H9 (cell line): ENCODE data around the gene ELAVL1. TPM values are rescaled to one million over a fixed set of nuclear protein-coding genes. Genes with fewer than 3 reads are reported as not detected.

Experiments
- DNase-seq: peaks from one replicate; pipeline ENCODE4 v3.0.0-alpha.2; 2017
- H2AFZ ChIP-seq: one replicate; pipeline ENCODE4 v1.6.1; 2013; ENCODE audit warnings: mild to moderate bottlenecking, low read length, control low read depth, moderate library complexity
- H2AK5ac ChIP-seq: 2 replicates; pipeline ENCODE4 v1.6.1; 2013; ENCODE audit warnings: low read length, control low read depth, mixed read lengths; ENCODE audit not compliant: insufficient read length
- H2BK120ac ChIP-seq: one replicate; pipeline ENCODE4 v1.6.1; 2013; ENCODE audit warnings: low read depth, mild to moderate bottlenecking, low read length, control low read depth, inconsistent platforms; ENCODE audit not compliant: poor library complexity, severe bottlenecking
- H2BK12ac ChIP-seq: 2 replicates; pipeline ENCODE4 v1.6.1; 2013; ENCODE audit warnings: low read length, control low read depth, mixed read lengths, low read depth; ENCODE audit not compliant: insufficient read length
- H2BK15ac ChIP-seq: 2 replicates; pipeline ENCODE4 v1.6.1; 2013; ENCODE audit warnings: low read depth, low read length, control low read depth
- H2BK20ac ChIP-seq: one replicate; pipeline ENCODE4 v1.6.1; 2013; ENCODE audit warnings: low read depth, mild to moderate bottlenecking, low read length, control low read depth, inconsistent platforms; ENCODE audit not compliant: poor library complexity, severe bottlenecking
- H2BK5ac ChIP-seq: 2 replicates; pipeline ENCODE4 v1.6.1; 2013; ENCODE audit warnings: low read length, control low read depth, mixed read lengths; ENCODE audit not compliant: insufficient read length
- H3K14ac ChIP-seq: 2 replicates; pipeline ENCODE4 v1.6.1; 2013; ENCODE audit warnings: low read length, control low read depth; ENCODE audit not compliant: insufficient read depth
- H3K18ac ChIP-seq: 2 replicates; pipeline ENCODE4 v1.6.1; 2013; ENCODE audit warnings: low read depth, mild to moderate bottlenecking, mixed read lengths, low read length, control low read depth; ENCODE audit not compliant: insufficient read length
- H3K23ac ChIP-seq: 2 replicates; pipeline ENCODE4 v1.6.1; 2013; ENCODE audit warnings: low read length, control low read depth, mixed read lengths, low read depth; ENCODE audit not compliant: insufficient read length
- H3K23me2 ChIP-seq: 2 replicates; pipeline ENCODE4 v1.6.1; 2013; ENCODE audit warnings: low read depth, mild to moderate bottlenecking, mixed read lengths, low read length, control low read depth; ENCODE audit not compliant: insufficient read length, poor library complexity, severe bottlenecking
- H3K27ac ChIP-seq: 2 replicates; pipeline ENCODE4 v1.5.1; 2013; ENCODE audit warnings: low read length, control low read depth, mixed read lengths, low read depth; ENCODE audit not compliant: insufficient read length
- H3K27me3 ChIP-seq: 2 replicates; pipeline ENCODE4 v1.6.1; 2013; ENCODE audit warnings: low read length, control low read depth, inconsistent platforms; ENCODE audit not compliant: insufficient read depth
- H3K4ac ChIP-seq: 2 replicates; pipeline ENCODE4 v1.6.1; 2013; ENCODE audit warnings: low read depth, mild to moderate bottlenecking, control low read depth, inconsistent platforms, low read length, moderate library complexity
- H3K4me1 ChIP-seq: 2 replicates; pipeline ENCODE4 v1.6.1; 2013; ENCODE audit warnings: low read length, control low read depth, inconsistent platforms; ENCODE audit not compliant: insufficient read depth
- H3K4me2 ChIP-seq: 2 replicates; pipeline ENCODE4 v1.6.1; 2013; ENCODE audit warnings: low read length, control low read depth, mixed read lengths; ENCODE audit not compliant: insufficient read length, insufficient read depth
- H3K56ac ChIP-seq: 2 replicates; pipeline ENCODE4 v1.6.1; 2013; ENCODE audit warnings: low read depth, mild to moderate bottlenecking, mixed read lengths, low read length, control low read depth; ENCODE audit not compliant: insufficient read length
- H3K79me1 ChIP-seq: 2 replicates; pipeline ENCODE4 v1.6.1; 2013; ENCODE audit warnings: low read depth, mild to moderate bottlenecking, moderate library complexity, low read length, control low read depth, inconsistent platforms; ENCODE audit not compliant: insufficient read depth, poor library complexity, severe bottlenecking
- H3K79me2 ChIP-seq: 2 replicates; pipeline ENCODE4 v1.6.1; 2013; ENCODE audit warnings: low read length, control low read depth, inconsistent platforms; ENCODE audit not compliant: insufficient read depth
- H3K9ac ChIP-seq: 2 replicates; pipeline ENCODE4 v1.6.1; 2013; ENCODE audit warnings: low read length, control low read depth, mixed read lengths; ENCODE audit not compliant: insufficient read length; ENCODE audit errors: extremely low read depth
- H3K9me3 ChIP-seq: one replicate; pipeline ENCODE4 v1.6.1; 2013; ENCODE audit warnings: low read depth, low read length, inconsistent platforms; ENCODE audit not compliant: control insufficient read depth
- H3T11ph ChIP-seq: one replicate; pipeline ENCODE4 v1.6.1; 2013; ENCODE audit warnings: mild to moderate bottlenecking, low read length, control low read depth, inconsistent platforms
- H4K20me1 ChIP-seq: one replicate; pipeline ENCODE4 v1.6.1; 2013; ENCODE audit not compliant: control insufficient read depth, insufficient read length, insufficient read depth
- H4K5ac ChIP-seq: 2 replicates; pipeline ENCODE4 v1.6.1; 2013; ENCODE audit warnings: low read depth, mild to moderate bottlenecking, mixed read lengths, low read length, control low read depth; ENCODE audit not compliant: insufficient read length
- H4K8ac ChIP-seq: replicated peaks from 2 replicates; pipeline ENCODE4 v1.6.1; 2013; ENCODE audit warnings: low read length, control low read depth, mixed read lengths, low read depth; ENCODE audit not compliant: insufficient read length
- H4K91ac ChIP-seq: 2 replicates; pipeline ENCODE4 v1.6.1; 2013; ENCODE audit warnings: low read depth, mild to moderate bottlenecking, moderate library complexity, mixed read lengths, low read length, control low read depth; ENCODE audit not compliant: insufficient read length
- H3K27ac Mint-ChIP-seq, 3 experiments: 2 replicates in 2 of 3; 3 replicates in 1 of 3; pipeline ENCODE4 v1.8.0; 2020 to 2021; ENCODE audit warnings: mixed read lengths in 3 of 3, mild to moderate bottlenecking in 1 of 3, moderate library complexity in 1 of 3
- H3K27me3 Mint-ChIP-seq: 2 replicates; pipeline ENCODE4 v1.8.0; 2021; ENCODE audit warnings: low read depth, mild to moderate bottlenecking, moderate library complexity, mixed read lengths
- H3K36me3 Mint-ChIP-seq, 3 experiments: 2 replicates in 2 of 3; 3 replicates in 1 of 3; pipeline ENCODE4 v1.8.0; 2020 to 2021; ENCODE audit warnings: low read depth in 3 of 3, mixed read lengths in 3 of 3; ENCODE audit not compliant: insufficient read depth in 1 of 3
- H3K4me1 Mint-ChIP-seq, 2 experiments: 2 replicates each; pipeline ENCODE4 v1.8.0; 2020; ENCODE audit warnings: mixed read lengths in 2 of 2
- H3K4me3 Mint-ChIP-seq, 2 experiments: 2 replicates in 1 of 2; 3 replicates in 1 of 2; pipeline ENCODE4 v1.8.0; 2020 to 2021; ENCODE audit warnings: mild to moderate bottlenecking in 2 of 2, mixed read lengths in 2 of 2, moderate library complexity in 1 of 2
- H3K9me3 Mint-ChIP-seq, 2 experiments: 2 replicates in 1 of 2; 3 replicates in 1 of 2; pipeline ENCODE4 v1.8.0; 2020; ENCODE audit warnings: mild to moderate bottlenecking in 2 of 2, mixed read lengths in 2 of 2, moderate library complexity in 1 of 2
- WGBS: extraction: QIAGEN DNeasy Blood & Tissue Kit; methylation state at CpG from one replicate; pipeline ENCODE4 v1.1.7; 2013; ENCODE audit warnings: missing lambda C conversion rate, low lambda C conversion rate, mixed read lengths; ENCODE audit not compliant: insufficient read length; ENCODE audit errors: extremely low coverage; 5-methylcytosine and 5-hydroxymethylcytosine counted together
- total RNA-seq: library from RNA; stranded (reverse); gene quantifications from 2 replicates; pipeline ENCODE4 v1.2.1, GENCODE V29; 2021
- TF ChIP-seq, protein P1 (sequence below): fragments of 200-600 bp; sonication (generic); conservative IDR thresholded peaks from 3 replicates; pipeline ENCODE4 v1.8.0; 2021; ENCODE audit warnings: antibody characterized with exemption, mild to moderate bottlenecking

Gene ELAVL1
- total RNA-seq, 1 experiment from 2014 or later = 149 TPM

- H3K4ac ChIP-seq = peak overlapping the region; percentile 35; the same call in 1 of the 2 replicates
- H3K27me3 ChIP-seq = no peaks in the 10 kb centered on the region
- DNase-seq = no peak
- no peak overlapping the region for H2BK20ac ChIP-seq
- Mint-ChIP-seq H3K27ac (peak overlapping the region; percentile 97 to 100 (median 98)), H3K27me3 (no peaks in the 10 kb centered on the region; the same call in 1 of the 2 replicates), H3K36me3 (peaks cover 20 to 30% (median 26%) of the 10 kb centered on the region in 3 experiments), H3K9me3 (peaks cover 0 to 2% of the 10 kb centered on the region in 2 experiments; a peak in 2 of 5 replicates), H3K4me3 (peak overlapping the region; percentile 90 to 96), H3K4me1 (peaks cover 3 to 10% of the 10 kb centered on the region in 2 experiments; a peak in 2 of 4 replicates)
- no CpG with 5 or more reads among the region's 33 CpGs for WGBS
- H2BK15ac ChIP-seq = 0 out of 2 replicates have a peak overlapping the region, but pooled peaks have one; percentile 9
- peaks cover 9% of the 10 kb centered on the region for H3K79me1 ChIP-seq
- H3K4me2 ChIP-seq = peak overlapping the region; percentile 66
- H3K18ac ChIP-seq = peak overlapping the region; percentile 49
- no peak overlapping the region for H4K8ac ChIP-seq
- H3K79me2 ChIP-seq = peaks cover 3% of the 10 kb centered on the region; the same call in 1 of the 2 replicates
- no peaks in the 10 kb centered on the region for H4K20me1 ChIP-seq
- no peak overlapping the region for H4K5ac ChIP-seq
- H3K27ac ChIP-seq = no peak overlapping the region
- H2BK5ac ChIP-seq = no peak overlapping the region
- no peaks in the 10 kb centered on the region for H3K23me2 ChIP-seq
- no peak overlapping the region for H2BK12ac ChIP-seq
- no peak overlapping the region for H4K91ac ChIP-seq
- H3T11ph ChIP-seq = no peak overlapping the region
- no peak overlapping the region for H3K23ac ChIP-seq
- TF ChIP-seq, protein P1, sequence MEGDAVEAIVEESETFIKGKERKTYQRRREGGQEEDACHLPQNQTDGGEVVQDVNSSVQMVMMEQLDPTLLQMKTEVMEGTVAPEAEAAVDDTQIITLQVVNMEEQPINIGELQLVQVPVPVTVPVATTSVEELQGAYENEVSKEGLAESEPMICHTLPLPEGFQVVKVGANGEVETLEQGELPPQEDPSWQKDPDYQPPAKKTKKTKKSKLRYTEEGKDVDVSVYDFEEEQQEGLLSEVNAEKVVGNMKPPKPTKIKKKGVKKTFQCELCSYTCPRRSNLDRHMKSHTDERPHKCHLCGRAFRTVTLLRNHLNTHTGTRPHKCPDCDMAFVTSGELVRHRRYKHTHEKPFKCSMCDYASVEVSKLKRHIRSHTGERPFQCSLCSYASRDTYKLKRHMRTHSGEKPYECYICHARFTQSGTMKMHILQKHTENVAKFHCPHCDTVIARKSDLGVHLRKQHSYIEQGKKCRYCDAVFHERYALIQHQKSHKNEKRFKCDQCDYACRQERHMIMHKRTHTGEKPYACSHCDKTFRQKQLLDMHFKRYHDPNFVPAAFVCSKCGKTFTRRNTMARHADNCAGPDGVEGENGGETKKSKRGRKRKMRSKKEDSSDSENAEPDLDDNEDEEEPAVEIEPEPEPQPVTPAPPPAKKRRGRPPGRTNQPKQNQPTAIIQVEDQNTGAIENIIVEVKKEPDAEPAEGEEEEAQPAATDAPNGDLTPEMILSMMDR = no peak
- no peak overlapping the region for H2AK5ac ChIP-seq
- no peaks in the 10 kb centered on the region for H3K9me3 ChIP-seq
- peak overlapping the region; percentile 80 for H3K9ac ChIP-seq
- peak overlapping the region; percentile 89; the same call in 1 of the 2 replicates for H3K14ac ChIP-seq
- no peak overlapping the region for H3K56ac ChIP-seq
- no peaks in the 10 kb centered on the region for H3K4me1 ChIP-seq
- no peak overlapping the region for H2AFZ ChIP-seq
- H2BK120ac ChIP-seq = peak overlapping the region; percentile 52
Measured at GRCh38 chr19:7942981-7943443, 62.4 kb downstream of the ELAVL1 start.
